Measurements from ENCODE around the gene CEP85L.

The CEP85L gene

GRCh38 chr6:118646977-118647376 lies 4.4 kb downstream of the CEP85L start:
- Mint-ChIP-seq H3K36me3 (no peaks in the 10 kb centered on the region), H3K27me3 (no peaks in the 10 kb centered on the region), H3K9me3 (no peaks in the 10 kb centered on the region), H3K27ac (no peak overlapping the region), H3K4me1 (peaks cover 31% of the 10 kb centered on the region), H3K4me3 (no peak overlapping the region)
- ATAC-seq, result no peak

- Mint-ChIP-seq H3K27ac (no peak overlapping the region), H3K36me3 (no peaks in the 10 kb centered on the region), H3K9me3 (no peaks in the 10 kb centered on the region), H3K4me1 (peaks cover 39% of the 10 kb centered on the region), H3K4me3 (no peak overlapping the region), H3K27me3 (no peaks in the 10 kb centered on the region)
- no peak for ATAC-seq
Observed at GRCh38 chr6:118645395-118645794, 6.0 kb downstream of the CEP85L start.

GRCh38 chr6:118644007-118644406 lies 7.4 kb downstream of the CEP85L start:
- no peak for ATAC-seq
- H3K36me3 Mint-ChIP-seq, result no peaks in the 10 kb centered on the region
- no peak overlapping the region for H3K4me3 Mint-ChIP-seq
- no peaks in the 10 kb centered on the region for H3K27me3 Mint-ChIP-seq
- H3K27ac Mint-ChIP-seq, result no peak overlapping the region
- no peaks in the 10 kb centered on the region for H3K9me3 Mint-ChIP-seq
- peaks cover 41% of the 10 kb centered on the region for H3K4me1 Mint-ChIP-seq

- no peaks in the 10 kb centered on the region for H3K9me3 Mint-ChIP-seq
- H3K4me3 Mint-ChIP-seq, result no peak overlapping the region
- no peaks in the 10 kb centered on the region for H3K36me3 Mint-ChIP-seq
- no peaks in the 10 kb centered on the region for H3K27me3 Mint-ChIP-seq
- peaks cover 43% of the 10 kb centered on the region for H3K4me1 Mint-ChIP-seq
- H3K27ac Mint-ChIP-seq, result no peak overlapping the region
- no peak for ATAC-seq
Observed at GRCh38 chr6:118641042-118641441, 10.3 kb downstream of the CEP85L start.

GRCh38 chr6:118639054-118639964 lies 12.1 kb downstream of the CEP85L start:
- Mint-ChIP-seq H3K36me3 (no peaks in the 10 kb centered on the region), H3K27ac (no peak overlapping the region), H3K9me3 (no peaks in the 10 kb centered on the region), H3K4me1 (peaks cover 32% of the 10 kb centered on the region), H3K27me3 (no peaks in the 10 kb centered on the region), H3K4me3 (no peak overlapping the region)
- no peak for ATAC-seq

- Mint-ChIP-seq H3K4me1 (peaks cover 27% of the 10 kb centered on the region), H3K9me3 (no peaks in the 10 kb centered on the region), H3K27me3 (no peaks in the 10 kb centered on the region), H3K4me3 (no peak overlapping the region), H3K27ac (no peak overlapping the region), H3K36me3 (no peaks in the 10 kb centered on the region)
- ATAC-seq, result no peak
Observed at GRCh38 chr6:118638288-118638687, 13.1 kb downstream of the CEP85L start.

GRCh38 chr6:118635909-118636735 lies 15.3 kb downstream of the CEP85L start:
- H3K4me3 Mint-ChIP-seq, result no peak overlapping the region

GRCh38 chr6:118632359-118632758 lies 19.0 kb downstream of the CEP85L start:
- ATAC-seq, result no peak
- Mint-ChIP-seq H3K4me3 (no peak overlapping the region), H3K27me3 (no peaks in the 10 kb centered on the region), H3K27ac (no peak overlapping the region), H3K4me1 (peaks cover 21% of the 10 kb centered on the region), H3K36me3 (peaks cover 36% of the 10 kb centered on the region), H3K9me3 (no peaks in the 10 kb centered on the region)

More at GRCh38 chr6:118635909-118636735, 15.3 kb downstream of the CEP85L start:
- Mint-ChIP-seq H3K4me1 (peaks cover 19% of the 10 kb centered on the region), H3K36me3 (peaks cover 6% of the 10 kb centered on the region), H3K9me3 (no peaks in the 10 kb centered on the region), H3K27ac (no peak overlapping the region), H3K27me3 (no peaks in the 10 kb centered on the region)
- ATAC-seq, result no peak

- ATAC-seq, result no peak
- Mint-ChIP-seq H3K27ac (no peak overlapping the region), H3K27me3 (no peaks in the 10 kb centered on the region), H3K4me1 (peaks cover 21% of the 10 kb centered on the region), H3K4me3 (no peak overlapping the region), H3K9me3 (peaks cover 5% of the 10 kb centered on the region), H3K36me3 (peaks cover 50% of the 10 kb centered on the region)
Observed at GRCh38 chr6:118630923-118631322, 20.5 kb downstream of the CEP85L start.

GRCh38 chr6:118630067-118630466 lies 21.3 kb downstream of the CEP85L start:
- Mint-ChIP-seq H3K36me3 (peaks cover 58% of the 10 kb centered on the region), H3K27me3 (no peaks in the 10 kb centered on the region), H3K4me3 (no peak overlapping the region), H3K27ac (no peak overlapping the region), H3K4me1 (peaks cover 21% of the 10 kb centered on the region), H3K9me3 (peaks cover 5% of the 10 kb centered on the region)
- ATAC-seq, result no peak

GRCh38 chr6:118627724-118628123 lies 23.7 kb downstream of the CEP85L start:
- H3K4me3 Mint-ChIP-seq, result no peak overlapping the region
- peaks cover 21% of the 10 kb centered on the region for H3K4me1 Mint-ChIP-seq
- H3K27me3 Mint-ChIP-seq, result no peaks in the 10 kb centered on the region
- H3K27ac Mint-ChIP-seq, result no peak overlapping the region
- ATAC-seq, result no peak
- H3K9me3 Mint-ChIP-seq, result peaks cover 5% of the 10 kb centered on the region
- peaks cover 61% of the 10 kb centered on the region for H3K36me3 Mint-ChIP-seq

GRCh38 chr6:118625833-118626232 lies 25.6 kb downstream of the CEP85L start:
- Mint-ChIP-seq H3K27me3 (no peaks in the 10 kb centered on the region), H3K4me1 (peaks cover 21% of the 10 kb centered on the region), H3K9me3 (peaks cover 5% of the 10 kb centered on the region), H3K27ac (no peak overlapping the region), H3K4me3 (no peak overlapping the region), H3K36me3 (peaks cover 53% of the 10 kb centered on the region)
- no peak for ATAC-seq

- no peak for ATAC-seq
- Mint-ChIP-seq H3K4me1 (peaks cover 15% of the 10 kb centered on the region), H3K9me3 (peaks cover 5% of the 10 kb centered on the region), H3K4me3 (no peak overlapping the region), H3K27ac (no peak overlapping the region), H3K36me3 (peaks cover 26% of the 10 kb centered on the region), H3K27me3 (no peaks in the 10 kb centered on the region)
Observed at GRCh38 chr6:118621799-118622470, 29.5 kb downstream of the CEP85L start.

- Mint-ChIP-seq H3K27ac (no peak overlapping the region), H3K27me3 (no peaks in the 10 kb centered on the region), H3K36me3 (peaks cover 9% of the 10 kb centered on the region), H3K9me3 (no peaks in the 10 kb centered on the region), H3K4me1 (peaks cover 15% of the 10 kb centered on the region), H3K4me3 (no peak overlapping the region)
- ATAC-seq, result no peak
Observed at GRCh38 chr6:118620202-118620601, 31.2 kb downstream of the CEP85L start.

Measured in stimulated activated memory B cell treated with anti-CD40 and anti-IgM and Interleukin-4, amounts not matched to agents 10 μg/mL and 1 μg/mL and 100 μg/mL, for 72 hours (primary cell).